HEK293 (cell line): Measurements from ENCODE around the gene ABCC3.

Experiments used
- CTCF ChIA-PET: fragments of 350-600 bp; formaldehyde crosslinking; extraction: SDS; loops from one replicate; lab custom pipeline; 2021; ENCODE audit warnings: antibody characterized with exemption; lab: Yijun Ruan, JAX
- POLR2A ChIA-PET: fragments of 300-600 bp; formaldehyde crosslinking; extraction: SDS; loops from one replicate; lab custom pipeline; 2020; ENCODE audit warnings: antibody characterized with exemption, inconsistent platforms; lab: Yijun Ruan, JAX
- H3K27ac ChIP-seq: fragments of 200-500 bp; sonication (Bioruptor generic); 2 replicates; pipeline ENCODE4 v1.5.1; 2014; ENCODE audit warnings: low read depth, low read length, control low read depth, inconsistent platforms; ENCODE audit errors: extremely low read depth
- H3K36me3 ChIP-seq, 2 experiments: fragments of 200-500 bp in 1 of 2; sonication (Bioruptor generic) in 1 of 2; 1 replicate in 1 of 2; 2 replicates in 1 of 2; pipeline ENCODE4 v1.5.1; 2014 to 2017; ENCODE audit warnings: inconsistent platforms in 2 of 2, low read length in 2 of 2; ENCODE audit not compliant: control insufficient read depth in 2 of 2, insufficient read depth in 1 of 2
- H3K4me1 ChIP-seq: fragments of 200-500 bp; sonication (Bioruptor generic); 2 replicates; pipeline ENCODE4 v1.5.1; 2014; ENCODE audit warnings: mild to moderate bottlenecking, low read length, inconsistent platforms; ENCODE audit not compliant: control insufficient read depth, insufficient read depth
- H3K4me3 ChIP-seq: 2 replicates; pipeline ENCODE4 v1.5.1; 2011; ENCODE audit warnings: low read depth, mild to moderate bottlenecking, control low read depth, low read length, moderate library complexity
- H3K9me3 ChIP-seq: fragments of 200-500 bp; sonication (Bioruptor generic); 2 replicates; pipeline ENCODE4 v1.5.1; 2014; ENCODE audit warnings: low read depth, low read length, inconsistent platforms; ENCODE audit not compliant: control insufficient read depth, insufficient read depth
- IKZF3 ChIP-seq: fragments of 450-650 bp; IDR thresholded peaks from 2 replicates; pipeline ENCODE4 v1.5.0; 2018; ENCODE audit warnings: missing biosample characterization, mild to moderate bottlenecking, missing genetic modification characterization, moderate library complexity
- KLF1 ChIP-seq: fragments of 450-650 bp; formaldehyde crosslinking; IDR thresholded peaks from 2 replicates; pipeline ENCODE4 v1.5.1; 2016; ENCODE audit warnings: missing biosample characterization, missing genetic modification characterization
- OVOL3 ChIP-seq: fragments of 450-650 bp; formaldehyde crosslinking; IDR thresholded peaks from 2 replicates; pipeline ENCODE4 v1.5.1; 2016; ENCODE audit warnings: missing biosample characterization, missing genetic modification characterization
- ZEB2 ChIP-seq: fragments of 450-650 bp; formaldehyde crosslinking; IDR thresholded peaks from 2 replicates; pipeline ENCODE4 v1.5.1; 2016; ENCODE audit warnings: missing biosample characterization, missing genetic modification characterization
- ZIC2 ChIP-seq: fragments of 450-650 bp; formaldehyde crosslinking; IDR thresholded peaks from 2 replicates; pipeline ENCODE4 v1.5.1; 2016; ENCODE audit warnings: missing biosample characterization, missing genetic modification characterization
- ZNF114 ChIP-seq: fragments of 450-650 bp; formaldehyde crosslinking; IDR thresholded peaks from 2 replicates; pipeline ENCODE4 v1.5.0; 2017; ENCODE audit warnings: missing biosample characterization, missing genetic modification characterization
- ZNF146 ChIP-seq: fragments of 450-650 bp; formaldehyde crosslinking; IDR thresholded peaks from 2 replicates; pipeline ENCODE4 v1.5.1; 2016; ENCODE audit warnings: missing biosample characterization, missing genetic modification characterization
- ZNF174 ChIP-seq: fragments of 450-650 bp; formaldehyde crosslinking; IDR thresholded peaks from 2 replicates; pipeline ENCODE4 v1.5.0; 2017; ENCODE audit warnings: missing biosample characterization, mild to moderate bottlenecking, missing genetic modification characterization
- ZNF391 ChIP-seq: fragments of 450-650 bp; formaldehyde crosslinking; IDR thresholded peaks from 2 replicates; pipeline ENCODE4 v1.5.1; 2016; ENCODE audit warnings: low read depth, missing biosample characterization, missing genetic modification characterization, borderline replicate concordance
- ZNF423 ChIP-seq: fragments of 450-650 bp; formaldehyde crosslinking; IDR thresholded peaks from 2 replicates; pipeline ENCODE4 v1.5.1; 2016; ENCODE audit warnings: missing biosample characterization, missing genetic modification characterization
- ZNF48 ChIP-seq: fragments of 450-650 bp; formaldehyde crosslinking; IDR thresholded peaks from 2 replicates; pipeline ENCODE4 v1.5.1; 2016; ENCODE audit warnings: missing biosample characterization, missing genetic modification characterization
- ZNF501 ChIP-seq: fragments of 450-650 bp; formaldehyde crosslinking; IDR thresholded peaks from 2 replicates; pipeline ENCODE4 v1.5.1; 2016; ENCODE audit warnings: missing biosample characterization, missing genetic modification characterization
- ZNF654 ChIP-seq: fragments of 450-650 bp; formaldehyde crosslinking; IDR thresholded peaks from 2 replicates; pipeline ENCODE4 v1.5.1; 2016; ENCODE audit warnings: low read depth, missing biosample characterization, missing genetic modification characterization
- ZSCAN16 ChIP-seq: fragments of 450-650 bp; formaldehyde crosslinking; IDR thresholded peaks from 2 replicates; pipeline ENCODE4 v1.5.1; 2016; ENCODE audit warnings: missing biosample characterization, missing genetic modification characterization
- TF ChIP-seq, protein P1 (sequence below): fragments of 450-650 bp; formaldehyde crosslinking; IDR thresholded peaks from 2 replicates; pipeline ENCODE4 v1.5.1; 2016; ENCODE audit warnings: missing biosample characterization, missing genetic modification characterization
- TF ChIP-seq, protein P2 (sequence below): fragments of 450-650 bp; formaldehyde crosslinking; IDR thresholded peaks from 2 replicates; pipeline ENCODE4 v1.5.1; 2016; ENCODE audit warnings: missing biosample characterization, missing genetic modification characterization, borderline replicate concordance

Gene ABCC3

DNA sequence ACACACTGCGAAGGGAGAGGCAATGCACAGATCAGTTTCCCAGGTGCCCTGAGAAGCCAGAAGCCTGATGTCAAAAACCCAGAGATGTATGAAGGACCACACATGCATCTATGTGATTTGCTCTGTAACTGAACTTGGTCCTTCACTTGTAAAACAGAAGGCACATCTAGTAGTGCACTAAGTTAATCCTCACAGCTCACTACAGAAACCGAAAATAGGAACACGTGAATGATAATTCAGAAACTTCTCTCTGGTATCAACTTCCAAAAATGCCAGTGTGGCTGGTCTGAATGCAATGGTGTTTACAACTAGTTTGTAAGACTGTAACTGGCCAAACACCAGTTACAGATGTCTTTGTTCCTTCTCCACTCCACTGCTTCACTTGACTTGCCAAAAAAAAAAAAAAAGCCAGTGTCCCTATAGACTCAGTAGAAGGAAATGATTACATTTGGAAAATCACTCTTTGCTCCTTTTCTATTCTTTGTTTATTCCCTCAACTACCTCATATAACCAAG lies 61.7 kb downstream of the ABCC3 start (continued):
- TF ChIP-seq, protein P1, sequence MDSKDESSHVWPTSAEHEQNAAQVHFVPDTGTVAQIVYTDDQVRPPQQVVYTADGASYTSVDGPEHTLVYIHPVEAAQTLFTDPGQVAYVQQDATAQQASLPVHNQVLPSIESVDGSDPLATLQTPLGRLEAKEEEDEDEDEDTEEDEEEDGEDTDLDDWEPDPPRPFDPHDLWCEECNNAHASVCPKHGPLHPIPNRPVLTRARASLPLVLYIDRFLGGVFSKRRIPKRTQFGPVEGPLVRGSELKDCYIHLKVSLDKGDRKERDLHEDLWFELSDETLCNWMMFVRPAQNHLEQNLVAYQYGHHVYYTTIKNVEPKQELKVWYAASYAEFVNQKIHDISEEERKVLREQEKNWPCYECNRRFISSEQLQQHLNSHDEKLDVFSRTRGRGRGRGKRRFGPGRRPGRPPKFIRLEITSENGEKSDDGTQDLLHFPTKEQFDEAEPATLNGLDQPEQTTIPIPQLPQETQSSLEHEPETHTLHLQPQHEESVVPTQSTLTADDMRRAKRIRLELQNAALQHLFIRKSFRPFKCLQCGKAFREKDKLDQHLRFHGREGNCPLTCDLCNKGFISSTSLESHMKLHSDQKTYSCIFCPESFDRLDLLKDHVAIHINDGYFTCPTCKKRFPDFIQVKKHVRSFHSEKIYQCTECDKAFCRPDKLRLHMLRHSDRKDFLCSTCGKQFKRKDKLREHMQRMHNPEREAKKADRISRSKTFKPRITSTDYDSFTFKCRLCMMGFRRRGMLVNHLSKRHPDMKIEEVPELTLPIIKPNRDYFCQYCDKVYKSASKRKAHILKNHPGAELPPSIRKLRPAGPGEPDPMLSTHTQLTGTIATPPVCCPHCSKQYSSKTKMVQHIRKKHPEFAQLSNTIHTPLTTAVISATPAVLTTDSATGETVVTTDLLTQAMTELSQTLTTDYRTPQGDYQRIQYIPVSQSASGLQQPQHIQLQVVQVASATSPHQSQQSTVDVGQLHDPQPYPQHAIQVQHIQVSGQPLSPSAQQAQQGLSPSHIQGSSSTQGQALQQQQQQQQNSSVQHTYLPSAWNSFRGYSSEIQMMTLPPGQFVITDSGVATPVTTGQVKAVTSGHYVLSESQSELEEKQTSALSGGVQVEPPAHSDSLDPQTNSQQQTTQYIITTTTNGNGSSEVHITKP (tag by site-specific recombination) = no peak
- TF ChIP-seq IKZF3 (tag by site-specific recombination) = no peak
- no peak for TF ChIP-seq ZNF146
- no peak for TF ChIP-seq OVOL3
- TF ChIP-seq ZNF48 (tag by site-specific recombination) = no peak
- no peak for TF ChIP-seq ZEB2 (tag by site-specific recombination)
- TF ChIP-seq, all 188 proteins: peak for 0

DNA sequence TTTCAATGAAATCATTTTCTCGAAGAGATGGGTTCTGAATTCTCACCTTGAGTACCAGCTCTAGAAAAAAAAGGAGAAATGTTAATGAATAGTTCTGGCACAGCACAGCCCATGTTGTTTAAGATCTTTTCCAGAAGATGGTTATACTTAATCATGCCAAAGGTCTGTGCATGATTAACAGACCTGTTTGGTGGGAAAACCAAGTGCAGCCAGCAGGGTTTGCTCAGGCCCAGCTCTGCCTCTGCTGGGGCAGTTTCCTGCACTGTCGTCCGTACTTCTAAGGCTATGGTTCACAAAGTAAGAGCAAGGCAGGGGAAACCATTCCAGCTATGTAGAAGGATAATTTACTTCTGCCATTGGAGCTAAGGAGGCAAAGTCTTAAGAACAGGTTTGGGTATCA lies 62.4 kb downstream of the ABCC3 start:
- POLR2A ChIA-PET = no interaction called here
- Histone ChIP-seq H3K27ac (no peak overlapping the region), H3K36me3 (peaks cover 69 to 87% of the 10 kb centered on the region in 2 experiments), H3K4me1 (peaks cover 4% of the 10 kb centered on the region; the same call in 1 of the 2 replicates), H3K9me3 (no peaks in the 10 kb centered on the region), H3K4me3 (no peak overlapping the region)
- no peak for TF ChIP-seq ZNF48 (tag by site-specific recombination)
- no peak for TF ChIP-seq ZNF114 (tag by site-specific recombination)
- TF ChIP-seq, protein P1 (tag by site-specific recombination) = no peak
- TF ChIP-seq KLF1 (tag by site-specific recombination) = no peak
- TF ChIP-seq, protein P2, sequence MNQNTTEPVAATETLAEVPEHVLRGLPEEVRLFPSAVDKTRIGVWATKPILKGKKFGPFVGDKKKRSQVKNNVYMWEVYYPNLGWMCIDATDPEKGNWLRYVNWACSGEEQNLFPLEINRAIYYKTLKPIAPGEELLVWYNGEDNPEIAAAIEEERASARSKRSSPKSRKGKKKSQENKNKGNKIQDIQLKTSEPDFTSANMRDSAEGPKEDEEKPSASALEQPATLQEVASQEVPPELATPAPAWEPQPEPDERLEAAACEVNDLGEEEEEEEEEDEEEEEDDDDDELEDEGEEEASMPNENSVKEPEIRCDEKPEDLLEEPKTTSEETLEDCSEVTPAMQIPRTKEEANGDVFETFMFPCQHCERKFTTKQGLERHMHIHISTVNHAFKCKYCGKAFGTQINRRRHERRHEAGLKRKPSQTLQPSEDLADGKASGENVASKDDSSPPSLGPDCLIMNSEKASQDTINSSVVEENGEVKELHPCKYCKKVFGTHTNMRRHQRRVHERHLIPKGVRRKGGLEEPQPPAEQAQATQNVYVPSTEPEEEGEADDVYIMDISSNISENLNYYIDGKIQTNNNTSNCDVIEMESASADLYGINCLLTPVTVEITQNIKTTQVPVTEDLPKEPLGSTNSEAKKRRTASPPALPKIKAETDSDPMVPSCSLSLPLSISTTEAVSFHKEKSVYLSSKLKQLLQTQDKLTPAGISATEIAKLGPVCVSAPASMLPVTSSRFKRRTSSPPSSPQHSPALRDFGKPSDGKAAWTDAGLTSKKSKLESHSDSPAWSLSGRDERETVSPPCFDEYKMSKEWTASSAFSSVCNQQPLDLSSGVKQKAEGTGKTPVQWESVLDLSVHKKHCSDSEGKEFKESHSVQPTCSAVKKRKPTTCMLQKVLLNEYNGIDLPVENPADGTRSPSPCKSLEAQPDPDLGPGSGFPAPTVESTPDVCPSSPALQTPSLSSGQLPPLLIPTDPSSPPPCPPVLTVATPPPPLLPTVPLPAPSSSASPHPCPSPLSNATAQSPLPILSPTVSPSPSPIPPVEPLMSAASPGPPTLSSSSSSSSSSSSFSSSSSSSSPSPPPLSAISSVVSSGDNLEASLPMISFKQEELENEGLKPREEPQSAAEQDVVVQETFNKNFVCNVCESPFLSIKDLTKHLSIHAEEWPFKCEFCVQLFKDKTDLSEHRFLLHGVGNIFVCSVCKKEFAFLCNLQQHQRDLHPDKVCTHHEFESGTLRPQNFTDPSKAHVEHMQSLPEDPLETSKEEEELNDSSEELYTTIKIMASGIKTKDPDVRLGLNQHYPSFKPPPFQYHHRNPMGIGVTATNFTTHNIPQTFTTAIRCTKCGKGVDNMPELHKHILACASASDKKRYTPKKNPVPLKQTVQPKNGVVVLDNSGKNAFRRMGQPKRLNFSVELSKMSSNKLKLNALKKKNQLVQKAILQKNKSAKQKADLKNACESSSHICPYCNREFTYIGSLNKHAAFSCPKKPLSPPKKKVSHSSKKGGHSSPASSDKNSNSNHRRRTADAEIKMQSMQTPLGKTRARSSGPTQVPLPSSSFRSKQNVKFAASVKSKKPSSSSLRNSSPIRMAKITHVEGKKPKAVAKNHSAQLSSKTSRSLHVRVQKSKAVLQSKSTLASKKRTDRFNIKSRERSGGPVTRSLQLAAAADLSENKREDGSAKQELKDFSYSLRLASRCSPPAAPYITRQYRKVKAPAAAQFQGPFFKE (tag by site-specific recombination) = no peak
- TF ChIP-seq ZNF423 = no peak
- no peak for TF ChIP-seq ZNF654 (tag by site-specific recombination)
- TF ChIP-seq ZNF174 (tag by site-specific recombination) = no peak
- TF ChIP-seq ZNF391 (tag by site-specific recombination) = no peak
- TF ChIP-seq ZNF501 (tag by site-specific recombination) = no peak
- no peak for TF ChIP-seq ZIC2 (tag by site-specific recombination)
- TF ChIP-seq ZSCAN16 = no peak
- CTCF ChIA-PET = interaction anchor here (0.6 to 8.6 kb wide), 11 partner anchors 8 to 528 kb away, joined by 3 to 200 read pairs (median 5); partner anchors contain the start of genes RSAD1 and SPATA20
